T-cell (primary cell): ENCODE results near the gene LRRC32. TPM values are rescaled to one million over a fixed set of nuclear protein-coding genes. Genes with fewer than 3 reads are reported as not detected.

Experiments used
- ATAC-seq, 4 experiments: fragments of 200-7000 bp in 3 of 4; fragments of 150-1000 bp in 1 of 4; cut with Tn5 transposase; replicated peaks in 1 of 4; 1 replicate in 3 of 4; 2 replicates in 1 of 4; pipeline ENCODE4 v1.10.0; 2021; ENCODE audit warnings: moderate library complexity in 3 of 4, mild to moderate bottlenecking in 2 of 4, moderate number of reproducible peaks in 1 of 4
- CTCF ChIA-PET, 2 donors: fragments of 300-600 bp; sonication (Branson Sonifier 250); formaldehyde crosslinking; loops; one replicate each; lab custom pipeline; 2022; ENCODE audit warnings: antibody characterized with exemption in 2 of 2; lab: Charles Lee
- POLR2A ChIA-PET, 2 donors: fragments of 300-600 bp; sonication (Branson Sonifier 250); formaldehyde crosslinking; loops; one replicate each; lab custom pipeline; 2022; ENCODE audit warnings: antibody characterized with exemption in 2 of 2; lab: Charles Lee
- DNase-seq, 35 experiments: peaks; one replicate each; pipeline versions ENCODE4 v3.0.0 to v3.0.0-alpha.2; 2013 to 2023
- H3K27ac ChIP-seq: one replicate; pipeline ENCODE4 v1.5.1; 2013; ENCODE audit warnings: low read length
- H3K27me3 ChIP-seq, 2 experiments: replicated peaks in 1 of 2; 1 replicate in 1 of 2; 2 replicates in 1 of 2; pipeline versions ENCODE4 v1.6.1 to v1.7.0; 2013; ENCODE audit warnings: low read length in 1 of 2, mixed read lengths in 1 of 2; ENCODE audit not compliant: control insufficient read depth in 2 of 2, insufficient read depth in 2 of 2; ENCODE audit errors: extremely low read depth in 1 of 2
- H3K36me3 ChIP-seq, 2 donors: 1 replicate in 1 of 2; 2 replicates in 1 of 2; pipeline versions ENCODE4 v1.6.1 to v1.7.0; 2013; ENCODE audit warnings: low read length in 1 of 2; ENCODE audit not compliant: control insufficient read depth in 2 of 2, insufficient read depth in 1 of 2; ENCODE audit errors: extremely low read depth in 1 of 2
- H3K4me1 ChIP-seq, 2 experiments: 1 replicate in 1 of 2; 2 replicates in 1 of 2; pipeline versions ENCODE4 v1.6.1 to v1.7.0; 2013; ENCODE audit warnings: low read length in 2 of 2, mixed read lengths in 1 of 2; ENCODE audit not compliant: insufficient read depth in 2 of 2, control insufficient read depth in 1 of 2; ENCODE audit errors: extremely low read depth in 1 of 2
- H3K4me3 ChIP-seq, 2 donors: 1 replicate in 1 of 2; 2 replicates in 1 of 2; pipeline versions ENCODE4 v1.5.1 to v1.7.0; 2013; ENCODE audit warnings: mild to moderate bottlenecking in 2 of 2, low read length in 1 of 2, moderate library complexity in 1 of 2; ENCODE audit not compliant: control insufficient read depth in 1 of 2; ENCODE audit errors: extremely low read depth in 1 of 2
- H3K9me3 ChIP-seq: 2 replicates; pipeline ENCODE4 v1.7.0; 2013
- H3K27ac Mint-ChIP-seq, 2 donors: one replicate each; pipeline ENCODE4 v1.8.0; 2020 to 2021; ENCODE audit warnings: mild to moderate bottlenecking in 2 of 2, mixed read lengths in 2 of 2
- H3K27me3 Mint-ChIP-seq, 2 donors: one replicate each; pipeline ENCODE4 v1.8.0; 2021 to 2022; ENCODE audit warnings: mixed read lengths in 2 of 2
- H3K36me3 Mint-ChIP-seq: one replicate; pipeline ENCODE4 v1.8.0; 2021; ENCODE audit warnings: mixed read lengths
- H3K4me1 Mint-ChIP-seq, 3 donors: one replicate each; pipeline ENCODE4 v1.8.0; 2020 to 2022; ENCODE audit warnings: mixed read lengths in 3 of 3, mild to moderate bottlenecking in 1 of 3
- H3K4me3 Mint-ChIP-seq, 3 donors: one replicate each; pipeline ENCODE4 v1.8.0; 2020 to 2022; ENCODE audit warnings: mild to moderate bottlenecking in 3 of 3, mixed read lengths in 3 of 3, moderate library complexity in 3 of 3
- H3K9me3 Mint-ChIP-seq, 3 donors: one replicate each; pipeline ENCODE4 v1.8.0; 2020 to 2022; ENCODE audit warnings: mixed read lengths in 3 of 3
- WGBS: methylation state at CpG from one replicate; pipeline ENCODE4 v1.1.5; 2013; ENCODE audit warnings: missing lambda C conversion rate; ENCODE audit not compliant: insufficient coverage; 5-methylcytosine and 5-hydroxymethylcytosine counted together
- total RNA-seq, 35 experiments: library from RNA in 6 of 35; stranded (reverse) in 6 of 35; fragments of 120-200 nt in 1 of 35; gene quantifications; one replicate each; pipeline versions ENCODE4 v1.2.1 to v1.2.4 and lab custom pipeline; 2013 to 2026

LRRC32 gene
- total RNA-seq, 5 donors from 2014 or later (not counting 1 experiment from before 2014, with no cell fraction given): 0.77 to 3.6 (median 2.2) TPM

DNA sequence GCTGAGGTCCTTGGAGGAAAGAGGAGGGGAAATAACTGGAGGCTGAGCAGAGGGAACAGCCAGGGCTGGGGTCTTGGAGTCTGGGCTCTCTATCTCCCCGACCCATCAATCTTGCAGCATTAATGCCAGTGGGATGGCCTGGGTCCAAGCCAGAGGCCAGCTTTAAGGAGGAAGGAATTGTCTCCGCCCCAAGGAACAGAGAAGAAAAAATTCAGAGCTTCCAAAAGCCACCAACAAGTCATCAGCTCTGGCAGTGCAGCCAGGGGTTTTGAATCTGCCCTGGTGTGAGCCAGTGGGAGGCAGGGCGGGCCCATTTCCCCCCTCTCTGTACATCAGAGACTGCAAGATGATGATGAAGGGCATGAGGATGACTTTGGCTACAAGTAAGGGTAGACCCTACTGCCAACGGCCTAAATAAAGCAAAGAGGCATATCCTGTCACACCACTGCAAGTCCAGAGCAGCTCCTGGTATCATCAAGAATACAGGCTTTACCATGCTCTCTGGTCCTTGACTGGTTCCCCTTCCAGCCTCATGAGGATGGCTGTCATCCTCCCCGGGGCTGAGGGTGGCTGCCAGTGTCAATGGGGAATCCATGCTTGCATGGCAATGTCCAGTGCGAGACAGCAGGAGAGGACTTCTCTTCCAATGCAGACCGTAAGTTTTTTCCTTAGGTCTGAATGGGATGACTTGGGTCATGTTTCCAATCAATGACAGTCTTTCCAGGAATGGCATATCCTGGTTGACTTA is 34.4 kb downstream of the LRRC32 start:
- no peaks in the 10 kb centered on the region for H3K4me1 ChIP-seq
- Mint-ChIP-seq H3K27me3 (peaks cover 26 to 32% of the 10 kb centered on the region in 2 donors), H3K36me3 (no peaks in the 10 kb centered on the region), H3K4me3 (no peak overlapping the region), H3K4me1 (peaks cover 0 to 10% (median 0%) of the 10 kb centered on the region in 3 donors), H3K27ac (no peak overlapping the region), H3K9me3 (no peaks in the 10 kb centered on the region)
- H3K36me3 ChIP-seq: no peaks in the 10 kb centered on the region
- CTCF ChIA-PET: no interaction called here
- WGBS: 95% methylated on average over 3 of the region's 7 CpGs
- H3K27ac ChIP-seq: no peak overlapping the region
- DNase-seq (no peak), ATAC-seq (no peak)
- POLR2A ChIA-PET: no interaction called here
- no peaks in the 10 kb centered on the region for H3K9me3 ChIP-seq
- peaks cover 0 to 49% of the 10 kb centered on the region in 2 experiments for H3K27me3 ChIP-seq
- H3K4me3 ChIP-seq: no peak overlapping the region

DNA sequence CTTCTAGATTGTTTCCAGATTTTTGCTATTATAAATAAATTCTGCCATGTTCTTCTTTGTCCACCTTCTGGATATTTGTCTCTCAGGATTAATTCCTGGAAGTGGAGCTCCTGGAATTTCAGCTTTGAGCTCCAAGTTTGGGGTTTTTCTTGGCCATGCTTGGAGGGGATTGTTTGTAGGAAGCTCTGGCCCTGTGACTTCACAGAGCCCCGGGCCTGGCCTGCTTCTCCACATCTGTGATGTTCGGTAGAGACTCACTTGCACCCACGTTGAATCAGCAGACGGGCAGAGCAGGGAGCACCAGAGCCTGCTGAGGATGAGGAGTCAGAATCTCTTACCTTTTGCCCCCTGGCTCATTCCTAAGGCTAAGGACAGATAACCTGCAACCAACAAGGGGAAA is 35.7 kb downstream of the LRRC32 start:
- DNase-seq: no peak
- Histone ChIP-seq H3K27me3 (peaks cover 0 to 40% of the 10 kb centered on the region in 2 experiments), H3K4me3 (no peak overlapping the region), H3K4me1 (peaks cover under 1 to 4% of the 10 kb centered on the region in 2 experiments), H3K27ac (no peak overlapping the region), H3K36me3 (no peaks in the 10 kb centered on the region), H3K9me3 (no peaks in the 10 kb centered on the region)
- WGBS: 97% methylated on average over 4 of the region's 4 CpGs
- Mint-ChIP-seq H3K4me3 (no peak overlapping the region), H3K27ac (no peak overlapping the region), H3K4me1 (peaks cover 8 to 17% (median 9%) of the 10 kb centered on the region in 3 donors), H3K27me3 (peaks cover 19 to 24% of the 10 kb centered on the region in 2 donors), H3K9me3 (no peaks in the 10 kb centered on the region), H3K36me3 (no peaks in the 10 kb centered on the region)
- ChIA-PET CTCF (no interaction called here), POLR2A (no interaction called here)
- ATAC-seq: no peak

DNA sequence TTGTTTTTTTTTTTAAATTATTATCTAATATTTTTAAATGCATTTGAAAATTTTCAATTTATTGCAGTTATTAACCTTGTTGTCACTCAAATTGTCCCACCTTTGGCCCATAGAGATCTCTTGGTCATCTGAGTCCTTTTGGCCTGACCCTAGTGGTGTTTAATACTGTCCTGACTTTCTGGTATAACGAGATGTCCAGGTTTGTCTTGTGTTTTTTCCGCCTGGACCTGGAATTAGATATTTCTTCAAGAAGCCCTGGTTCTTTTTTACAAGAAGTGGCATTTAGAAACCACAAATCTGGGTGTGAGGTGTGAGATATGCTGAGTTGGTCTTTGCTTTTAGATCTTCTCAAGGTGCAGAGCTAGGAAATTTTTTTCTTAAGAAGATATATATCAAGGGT is 38.1 kb downstream of the LRRC32 start:
- WGBS: 77% methylated on average over 2 of the region's 2 CpGs
- ChIA-PET CTCF (interaction anchor here in 1 of 2 donors (0.6 kb wide), 1 partner anchor 29 kb away, joined by 3 read pairs; no protein-coding TSS in a partner anchor), POLR2A (no interaction called here)
- Histone ChIP-seq H3K4me1 (peaks cover 2 to 15% of the 10 kb centered on the region in 2 experiments), H3K27me3 (peaks cover 0 to 20% of the 10 kb centered on the region in 2 experiments), H3K9me3 (no peaks in the 10 kb centered on the region), H3K27ac (no peak overlapping the region), H3K4me3 (no peak overlapping the region), H3K36me3 (no peaks in the 10 kb centered on the region)
- peaks cover 15 to 24% (median 18%) of the 10 kb centered on the region in 3 donors for H3K4me1 Mint-ChIP-seq
- no peak overlapping the region for H3K27ac Mint-ChIP-seq
- H3K4me3 Mint-ChIP-seq: no peak overlapping the region
- H3K9me3 Mint-ChIP-seq: no peaks in the 10 kb centered on the region
- no peaks in the 10 kb centered on the region for H3K36me3 Mint-ChIP-seq
- DNase-seq (no peak), ATAC-seq (no peak)
- H3K27me3 Mint-ChIP-seq: peaks cover 10 to 12% of the 10 kb centered on the region in 2 donors

DNA sequence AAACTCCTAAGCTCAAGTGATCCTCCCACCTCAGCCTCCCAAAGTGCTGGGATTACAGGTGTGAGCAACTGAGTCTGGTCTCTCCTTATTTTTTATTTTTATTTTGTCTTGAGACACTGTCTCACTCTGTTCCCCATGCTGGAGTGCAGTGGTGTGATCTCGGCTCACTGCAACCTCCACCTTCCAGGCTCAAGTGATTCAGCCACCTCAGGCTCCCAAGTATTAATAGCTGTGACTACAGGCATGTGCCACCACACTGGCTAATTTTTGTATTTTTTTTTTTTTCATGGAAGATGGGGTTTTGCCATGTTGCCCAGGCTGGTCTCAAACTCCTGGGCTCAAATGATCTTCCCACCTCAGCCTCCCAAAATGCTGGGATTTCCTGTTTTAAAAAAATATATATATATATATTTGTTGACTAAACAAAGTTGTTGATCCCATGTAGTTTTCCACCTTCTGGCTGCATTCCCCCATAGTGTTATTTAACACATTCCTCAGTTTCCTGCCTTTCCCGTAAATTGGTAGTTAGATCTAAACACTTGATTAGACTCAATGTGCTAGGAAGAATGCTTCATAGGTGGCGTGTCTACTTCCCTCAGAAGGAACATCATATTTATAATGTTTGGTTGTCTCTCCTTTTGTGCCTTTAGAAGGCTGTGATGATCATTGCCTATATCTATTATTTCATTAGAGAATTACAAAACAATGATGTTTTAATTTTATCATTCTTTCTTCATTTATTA is 38.8 kb downstream of the LRRC32 start:
- Histone ChIP-seq H3K4me1 (peaks cover 2 to 22% of the 10 kb centered on the region in 2 experiments), H3K27ac (no peak overlapping the region), H3K9me3 (no peaks in the 10 kb centered on the region), H3K4me3 (no peak overlapping the region), H3K27me3 (peaks cover 0 to 12% of the 10 kb centered on the region in 2 experiments), H3K36me3 (no peaks in the 10 kb centered on the region)
- H3K9me3 Mint-ChIP-seq: no peaks in the 10 kb centered on the region
- POLR2A ChIA-PET: no interaction called here
- DNase-seq (no peak), ATAC-seq (no peak)
- H3K4me1 Mint-ChIP-seq: peaks cover 19 to 28% (median 24%) of the 10 kb centered on the region in 3 donors
- H3K27ac Mint-ChIP-seq: no peak overlapping the region
- H3K4me3 Mint-ChIP-seq: no peak overlapping the region
- H3K36me3 Mint-ChIP-seq: no peaks in the 10 kb centered on the region
- CTCF ChIA-PET: no interaction called here
- WGBS: no CpG with 5 or more reads among the region's 3 CpGs
- H3K27me3 Mint-ChIP-seq: peaks cover 8 to 10% of the 10 kb centered on the region in 2 donors

DNA sequence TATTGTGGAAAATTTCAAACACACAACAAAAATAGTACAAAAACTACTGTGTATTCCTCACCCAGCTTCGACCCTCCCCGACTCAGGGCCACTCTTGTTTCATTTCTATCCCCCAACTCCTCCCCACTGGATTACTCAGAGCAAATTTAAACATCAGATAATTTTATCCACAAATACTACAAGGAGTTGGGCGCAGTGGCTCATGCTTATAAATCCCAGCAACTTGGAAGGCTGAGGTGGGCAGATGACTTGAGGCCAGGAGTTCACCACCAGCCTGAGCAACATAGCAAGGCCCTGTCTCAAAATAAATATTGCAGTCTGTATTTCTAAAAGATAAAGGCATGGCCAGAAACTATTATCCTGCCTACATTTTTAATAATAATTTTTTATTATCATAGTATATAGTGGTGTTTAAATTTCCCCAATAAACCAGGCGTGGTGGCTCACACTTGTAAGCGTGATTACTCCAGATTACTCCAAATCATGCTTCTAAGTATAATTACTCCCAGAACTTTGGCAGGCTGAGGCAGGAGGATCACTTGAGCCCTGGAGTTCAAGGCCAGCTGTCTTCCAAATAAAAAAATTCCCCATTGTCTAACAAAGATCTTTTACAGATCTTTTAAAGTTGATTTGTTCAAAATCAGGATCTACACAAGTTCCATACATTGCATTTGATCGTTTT is 39.8 kb downstream of the LRRC32 start:
- Histone ChIP-seq H3K4me3 (no peak overlapping the region), H3K4me1 (peaks cover 2 to 29% of the 10 kb centered on the region in 2 experiments), H3K27ac (no peak overlapping the region), H3K36me3 (no peaks in the 10 kb centered on the region), H3K27me3 (peaks cover 0 to 3% of the 10 kb centered on the region in 2 experiments), H3K9me3 (no peaks in the 10 kb centered on the region)
- peaks cover 0 to 4% (median 1%) of the 10 kb centered on the region in 3 donors for H3K9me3 Mint-ChIP-seq
- peaks cover 7 to 8% of the 10 kb centered on the region in 2 donors for H3K27me3 Mint-ChIP-seq
- ATAC-seq (no peak), DNase-seq (no peak)
- H3K27ac Mint-ChIP-seq: no peak overlapping the region
- WGBS: 70% methylated on average over 2 of the region's 6 CpGs
- ChIA-PET POLR2A (no interaction called here), CTCF (no interaction called here)
- peaks cover 20 to 32% (median 24%) of the 10 kb centered on the region in 3 donors for H3K4me1 Mint-ChIP-seq
- no peak overlapping the region for H3K4me3 Mint-ChIP-seq
- H3K36me3 Mint-ChIP-seq: no peaks in the 10 kb centered on the region
